OCI-LY3 (cell line): ENCODE results near the gene ADGRV1.
"Not testable (repeated sequence)": the region's sequence is repeated elsewhere in the genome, so short reads cannot be mapped to it uniquely, and the experiment has no call there.

Experiments used
- CTCF ChIP-seq: fragments of 200-600, 300-600 bp; sonication (generic); IDR thresholded peaks from 2 replicates; pipeline ENCODE4 v1.5.1; 2014; ENCODE audit warnings: antibody characterized with exemption, low read length, low read depth
- EZH2phosphoT487 ChIP-seq: fragments of 200-600 bp; shearing (Covaris generic); IDR thresholded peaks from 2 replicates; pipeline ENCODE4 v1.6.1; 2018; ENCODE audit warnings: antibody characterized with exemption, mixed run types, low read depth

GRCh38 chr5:90619762-90620161 is 61.2 kb downstream of the ADGRV1 start:
- TF ChIP-seq EZH2phosphoT487, CTCF: not testable (repeated sequence)
